GM12878 (cell line): ENCODE measurements around the gene VSTM4.

ENCODE experiments used
- NFIC ChIP-seq: IDR thresholded peaks from 2 replicates; pipeline ENCODE4 v1.6.1; 2012; ENCODE audit warnings: low read depth, mild to moderate bottlenecking, inconsistent platforms, low read length, moderate library complexity
- POLR2AphosphoS5 ChIP-seq: IDR thresholded peaks from 2 replicates; pipeline ENCODE4 v1.6.1; 2011; ENCODE audit warnings: mild to moderate bottlenecking, low read length, inconsistent platforms
- ZNF274 ChIP-seq: IDR thresholded peaks from one replicate; pipeline ENCODE4 v1.8.0; 2011; ENCODE audit not compliant: insufficient read length, insufficient read depth
- TF ChIP-seq, protein P1 (sequence below), 3 experiments: IDR thresholded peaks in 2 of 3; conservative IDR thresholded peaks in 1 of 3; 2 replicates each; pipeline ENCODE4 v1.5.1; 2011; ENCODE audit warnings: low read depth in 3 of 3, low read length in 3 of 3, mild to moderate bottlenecking in 3 of 3, control low read depth in 2 of 3, moderate library complexity in 2 of 3, inconsistent platforms in 1 of 3, mixed read lengths in 1 of 3; ENCODE audit not compliant: control insufficient read depth in 2 of 3, insufficient read depth in 1 of 3; ENCODE audit errors: extremely low read depth in 1 of 3
- TF ChIP-seq, protein P2 (sequence below): fragments of 150-350 bp; IDR thresholded peaks from 2 replicates; pipeline ENCODE4 v1.6.1; 2016; ENCODE audit warnings: low read depth, low read length

DNA sequence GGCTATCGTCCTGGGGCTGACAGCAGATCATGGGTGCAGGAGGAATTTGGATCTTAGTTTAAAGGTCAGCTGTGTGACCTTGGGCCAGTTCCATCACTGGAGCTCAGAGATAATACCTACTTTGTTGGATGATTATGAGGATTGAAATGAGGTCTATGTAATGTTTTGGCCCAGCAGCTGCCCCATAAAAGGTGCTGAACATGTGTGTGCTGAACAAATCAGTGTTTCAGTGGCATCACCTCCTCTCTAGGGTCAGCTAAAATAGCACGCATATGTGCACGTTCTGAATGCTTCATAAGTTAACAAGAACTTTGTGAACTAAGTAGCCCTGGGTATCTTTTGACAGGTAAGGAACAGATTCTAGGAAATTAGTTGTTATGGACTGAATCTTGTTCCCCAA, 90.8 kb downstream of the VSTM4 start:
- no peak for TF ChIP-seq NFIC
- TF ChIP-seq, protein P1, sequence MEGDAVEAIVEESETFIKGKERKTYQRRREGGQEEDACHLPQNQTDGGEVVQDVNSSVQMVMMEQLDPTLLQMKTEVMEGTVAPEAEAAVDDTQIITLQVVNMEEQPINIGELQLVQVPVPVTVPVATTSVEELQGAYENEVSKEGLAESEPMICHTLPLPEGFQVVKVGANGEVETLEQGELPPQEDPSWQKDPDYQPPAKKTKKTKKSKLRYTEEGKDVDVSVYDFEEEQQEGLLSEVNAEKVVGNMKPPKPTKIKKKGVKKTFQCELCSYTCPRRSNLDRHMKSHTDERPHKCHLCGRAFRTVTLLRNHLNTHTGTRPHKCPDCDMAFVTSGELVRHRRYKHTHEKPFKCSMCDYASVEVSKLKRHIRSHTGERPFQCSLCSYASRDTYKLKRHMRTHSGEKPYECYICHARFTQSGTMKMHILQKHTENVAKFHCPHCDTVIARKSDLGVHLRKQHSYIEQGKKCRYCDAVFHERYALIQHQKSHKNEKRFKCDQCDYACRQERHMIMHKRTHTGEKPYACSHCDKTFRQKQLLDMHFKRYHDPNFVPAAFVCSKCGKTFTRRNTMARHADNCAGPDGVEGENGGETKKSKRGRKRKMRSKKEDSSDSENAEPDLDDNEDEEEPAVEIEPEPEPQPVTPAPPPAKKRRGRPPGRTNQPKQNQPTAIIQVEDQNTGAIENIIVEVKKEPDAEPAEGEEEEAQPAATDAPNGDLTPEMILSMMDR (IDR thresholded peaks at IDR 0.05 in 2 of 3, conservative IDR thresholded peaks at IDR 0.05 in 1 of 3; ENCODE audit: control insufficient read depth in 2 of 3, extremely low read depth in 1 of 3, insufficient read depth in 1 of 3, low read depth in 3 of 3, low read length in 3 of 3): no peak
- no peak for TF ChIP-seq ZNF274
- TF ChIP-seq, protein P2, sequence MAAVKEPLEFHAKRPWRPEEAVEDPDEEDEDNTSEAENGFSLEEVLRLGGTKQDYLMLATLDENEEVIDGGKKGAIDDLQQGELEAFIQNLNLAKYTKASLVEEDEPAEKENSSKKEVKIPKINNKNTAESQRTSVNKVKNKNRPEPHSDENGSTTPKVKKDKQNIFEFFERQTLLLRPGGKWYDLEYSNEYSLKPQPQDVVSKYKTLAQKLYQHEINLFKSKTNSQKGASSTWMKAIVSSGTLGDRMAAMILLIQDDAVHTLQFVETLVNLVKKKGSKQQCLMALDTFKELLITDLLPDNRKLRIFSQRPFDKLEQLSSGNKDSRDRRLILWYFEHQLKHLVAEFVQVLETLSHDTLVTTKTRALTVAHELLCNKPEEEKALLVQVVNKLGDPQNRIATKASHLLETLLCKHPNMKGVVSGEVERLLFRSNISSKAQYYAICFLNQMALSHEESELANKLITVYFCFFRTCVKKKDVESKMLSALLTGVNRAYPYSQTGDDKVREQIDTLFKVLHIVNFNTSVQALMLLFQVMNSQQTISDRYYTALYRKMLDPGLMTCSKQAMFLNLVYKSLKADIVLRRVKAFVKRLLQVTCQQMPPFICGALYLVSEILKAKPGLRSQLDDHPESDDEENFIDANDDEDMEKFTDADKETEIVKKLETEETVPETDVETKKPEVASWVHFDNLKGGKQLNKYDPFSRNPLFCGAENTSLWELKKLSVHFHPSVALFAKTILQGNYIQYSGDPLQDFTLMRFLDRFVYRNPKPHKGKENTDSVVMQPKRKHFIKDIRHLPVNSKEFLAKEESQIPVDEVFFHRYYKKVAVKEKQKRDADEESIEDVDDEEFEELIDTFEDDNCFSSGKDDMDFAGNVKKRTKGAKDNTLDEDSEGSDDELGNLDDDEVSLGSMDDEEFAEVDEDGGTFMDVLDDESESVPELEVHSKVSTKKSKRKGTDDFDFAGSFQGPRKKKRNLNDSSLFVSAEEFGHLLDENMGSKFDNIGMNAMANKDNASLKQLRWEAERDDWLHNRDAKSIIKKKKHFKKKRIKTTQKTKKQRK: no peak
- TF ChIP-seq POLR2AphosphoS5: no peak
